GM21447 (cell line): Measurements from ENCODE around the gene TNFRSF4.
"Not testable (repeated sequence)": the region's sequence is repeated elsewhere in the genome, so short reads cannot be mapped to it uniquely, and the experiment has no call there.

Experiments
- ATAC-seq: cut with Tn5 transposase; IDR thresholded peaks from one replicate; pipeline ENCODE4 v1.9.1; 2021; ENCODE audit not compliant: unreplicated experiment

TNFRSF4 gene

DNA sequence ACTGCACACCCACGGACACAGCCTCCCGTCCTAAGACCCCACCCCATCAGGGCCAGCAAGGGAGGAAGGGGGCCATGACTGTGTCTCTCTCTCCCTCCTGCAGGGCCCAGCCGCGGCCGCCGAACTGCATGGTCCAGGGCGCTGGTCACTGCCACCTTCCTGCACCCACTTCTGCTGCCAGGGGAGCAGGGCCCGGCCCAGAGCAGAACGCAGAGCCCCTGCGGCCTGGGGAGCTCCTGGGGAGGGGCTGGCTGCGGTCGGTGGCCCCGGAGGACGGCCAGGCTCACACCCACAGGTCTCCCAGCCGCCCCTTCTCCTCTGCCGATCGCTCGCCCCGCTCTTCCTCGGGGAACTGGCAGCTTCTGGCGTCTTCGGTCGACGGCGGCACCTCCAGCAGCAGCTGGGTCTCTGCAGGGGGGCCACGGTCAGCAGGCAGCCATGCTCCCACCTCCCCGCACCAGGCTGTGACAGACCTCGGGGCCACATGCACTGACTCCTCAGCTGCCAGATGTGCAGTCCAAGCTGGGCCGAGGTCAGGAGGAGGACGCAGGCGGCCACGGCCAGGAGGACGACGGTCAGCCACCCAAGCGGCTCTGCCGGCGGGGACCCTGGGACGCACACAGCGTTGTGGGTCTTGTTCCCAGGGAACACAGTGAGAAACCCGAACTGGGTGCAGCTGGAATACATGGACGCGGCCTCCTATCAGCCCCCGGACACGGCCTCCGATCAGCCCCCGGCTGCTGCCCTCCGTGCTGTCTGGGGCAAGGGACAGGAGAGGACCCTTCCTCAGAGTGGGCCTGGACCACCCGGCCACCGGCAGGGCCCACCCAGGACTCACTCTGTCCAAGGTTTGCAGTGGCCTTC lies 10.2 kb downstream of the TNFRSF4 start:
- no peak for ATAC-seq

DNA sequence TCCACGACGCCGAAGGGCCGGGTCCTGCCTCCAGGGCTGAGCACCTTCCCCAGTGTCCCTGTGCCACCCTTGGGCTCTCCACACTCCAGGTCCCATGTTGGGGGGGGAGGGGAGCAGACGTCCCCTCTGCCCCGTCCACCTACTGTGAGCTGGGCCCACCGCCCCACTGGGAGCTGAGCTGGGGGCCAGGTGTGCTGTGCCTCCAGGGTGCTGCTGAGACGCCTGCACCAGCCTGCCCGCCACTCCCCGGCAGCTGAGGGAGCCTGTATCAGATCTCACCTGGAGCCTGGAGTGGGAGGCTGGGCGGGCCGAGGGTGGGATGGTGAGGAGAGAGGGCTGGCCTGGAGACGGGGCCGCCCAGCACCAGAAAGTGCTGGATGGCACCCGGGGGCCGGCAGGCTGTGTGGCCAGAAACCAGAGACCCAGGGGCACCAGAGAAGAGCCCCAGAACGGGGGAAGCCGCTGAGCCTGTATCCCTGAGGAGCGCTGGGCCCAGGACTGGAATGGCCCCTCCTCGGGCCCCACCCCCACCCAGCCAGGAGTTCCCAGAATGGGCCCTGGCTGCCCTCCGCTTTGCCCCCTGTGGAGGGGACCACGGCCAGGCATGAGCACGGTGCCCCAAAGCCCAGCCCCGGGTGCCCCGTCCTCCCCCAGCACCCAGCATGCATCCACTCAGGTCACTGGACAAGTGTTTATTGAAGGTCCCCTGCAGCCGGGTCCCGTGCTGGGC lies 11.0 kb downstream of the TNFRSF4 start:
- ATAC-seq = no peak

DNA sequence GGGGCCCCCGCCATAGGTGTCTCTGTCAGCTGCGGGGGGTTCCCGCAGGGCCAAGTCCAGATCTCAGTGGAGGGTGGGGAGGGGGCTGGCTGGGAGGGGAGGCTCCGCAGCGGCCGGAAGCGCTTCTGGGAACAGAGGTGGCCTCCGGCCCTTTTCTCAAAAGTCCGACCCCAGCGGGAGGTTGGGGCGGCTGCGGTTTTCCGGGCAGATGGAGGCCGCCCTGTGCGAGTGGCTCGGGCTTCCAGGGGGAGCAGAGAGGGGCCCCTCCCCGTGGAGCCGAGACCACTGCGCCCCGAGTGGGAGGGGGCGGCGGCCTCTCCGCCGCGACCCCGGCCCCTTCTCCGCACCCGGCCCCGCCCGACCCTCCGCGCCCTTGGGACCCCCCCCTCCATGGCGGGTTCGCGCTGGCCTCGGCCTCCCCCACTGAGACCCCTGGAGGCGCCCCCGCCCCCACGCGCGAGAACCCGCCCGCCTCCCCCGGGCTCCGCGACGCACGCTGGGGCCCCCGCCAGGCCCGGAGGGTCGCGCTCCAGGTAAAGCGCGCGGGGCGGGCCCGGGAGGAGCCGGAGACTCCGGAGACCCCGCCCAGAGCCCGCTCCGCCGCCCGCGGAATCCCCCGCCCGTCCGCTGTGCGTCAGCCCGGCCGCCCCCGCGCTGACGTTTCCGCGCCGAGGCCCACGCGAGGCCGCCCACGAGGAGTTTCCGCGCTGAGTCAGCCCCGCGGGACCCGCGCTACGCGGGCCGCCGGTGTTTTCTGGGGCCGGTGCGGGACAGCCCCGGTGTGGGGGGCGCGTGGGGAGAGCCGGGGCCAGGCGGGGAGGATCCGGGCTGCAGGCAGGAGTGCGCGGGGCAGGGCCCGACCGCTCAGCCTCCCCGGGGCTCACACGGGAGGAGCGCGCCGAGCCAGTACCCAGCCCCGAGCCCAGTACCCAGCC lies 12.8 kb downstream of the TNFRSF4 start:
- ATAC-seq = no peak

DNA sequence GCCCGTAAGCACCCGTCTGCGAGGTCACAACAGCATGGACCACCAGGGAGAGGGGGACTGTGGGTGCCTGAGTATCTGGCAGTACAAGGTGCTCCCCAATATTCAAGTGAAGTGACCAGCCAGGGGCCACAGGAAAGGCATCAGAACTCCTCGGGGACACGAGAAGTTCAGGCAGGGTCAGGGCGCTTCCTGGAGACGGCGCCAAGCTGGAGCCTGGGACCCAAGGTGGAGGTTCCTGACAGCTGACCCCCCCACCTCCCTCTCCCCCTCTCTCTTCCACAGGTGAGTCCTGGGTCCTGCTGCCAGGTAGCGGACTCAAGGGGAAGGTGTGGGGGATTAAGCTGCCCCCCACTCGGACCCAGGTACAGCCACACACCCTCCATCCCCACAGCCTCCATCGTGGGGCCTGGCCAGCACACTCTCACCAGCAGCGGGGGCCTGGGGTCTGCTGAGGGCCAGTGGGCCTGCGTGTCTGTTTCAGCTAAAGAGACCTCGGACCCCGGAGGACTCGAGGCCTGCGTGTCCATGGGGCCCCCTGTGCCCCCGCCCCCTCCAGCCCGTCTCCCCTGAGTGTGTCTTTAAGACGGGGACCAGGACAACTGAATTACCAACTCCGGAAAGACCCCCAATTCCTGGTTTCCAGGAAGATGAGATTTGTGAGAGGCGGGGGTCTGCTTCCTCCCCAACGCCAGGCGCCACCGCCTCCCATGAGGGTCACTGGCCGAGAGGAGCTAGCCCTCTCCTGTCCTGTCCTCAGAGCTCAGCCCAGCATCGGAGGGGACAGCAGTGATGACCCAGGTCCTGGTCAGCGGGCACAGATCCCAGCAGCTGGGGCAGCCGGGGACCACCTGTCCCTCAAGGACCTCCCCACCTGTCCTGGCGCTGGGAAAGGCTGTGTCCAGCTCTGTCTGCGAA lies 13.7 kb downstream of the TNFRSF4 start:
- no peak for ATAC-seq

DNA sequence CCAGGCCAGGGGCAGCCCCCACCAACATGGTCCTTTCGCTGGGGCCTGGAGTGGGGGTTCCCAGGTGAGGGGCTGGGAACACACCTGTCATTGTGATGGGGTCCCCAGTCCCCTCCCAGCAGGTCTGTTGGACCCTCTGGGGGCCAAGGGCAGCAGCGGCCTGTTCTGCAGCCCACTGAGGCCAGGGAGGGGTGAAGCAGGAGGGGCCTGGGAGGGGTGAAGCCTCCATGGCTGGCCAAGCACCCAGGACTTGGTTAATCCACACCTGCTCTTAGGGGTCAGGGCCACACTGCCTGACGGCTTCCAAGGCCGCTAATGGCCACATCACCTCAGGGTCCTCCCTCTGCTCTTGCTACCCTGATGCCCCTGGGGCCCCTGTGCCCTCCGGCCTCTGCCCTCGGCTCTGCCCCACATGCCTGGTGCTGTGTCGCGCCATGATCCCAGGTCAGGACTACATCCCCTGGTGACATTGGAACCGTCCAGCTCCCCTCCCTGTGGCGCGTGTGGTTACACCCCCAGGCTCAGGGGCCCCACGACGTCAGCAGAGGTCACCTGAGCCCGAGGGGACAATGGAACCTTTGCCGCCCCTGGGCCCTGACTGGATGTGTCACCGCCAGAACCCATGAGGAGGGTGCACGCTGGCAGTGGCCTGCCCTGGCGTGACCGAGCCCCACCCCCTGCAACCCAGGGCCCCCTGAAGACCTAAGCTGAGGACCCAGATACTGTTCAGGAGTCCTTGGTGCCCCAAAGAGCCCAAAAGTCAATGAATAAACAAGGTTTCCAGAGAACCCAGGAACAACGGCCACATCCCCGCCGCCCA lies 14.6 kb downstream of the TNFRSF4 start:
- ATAC-seq = no peak

DNA sequence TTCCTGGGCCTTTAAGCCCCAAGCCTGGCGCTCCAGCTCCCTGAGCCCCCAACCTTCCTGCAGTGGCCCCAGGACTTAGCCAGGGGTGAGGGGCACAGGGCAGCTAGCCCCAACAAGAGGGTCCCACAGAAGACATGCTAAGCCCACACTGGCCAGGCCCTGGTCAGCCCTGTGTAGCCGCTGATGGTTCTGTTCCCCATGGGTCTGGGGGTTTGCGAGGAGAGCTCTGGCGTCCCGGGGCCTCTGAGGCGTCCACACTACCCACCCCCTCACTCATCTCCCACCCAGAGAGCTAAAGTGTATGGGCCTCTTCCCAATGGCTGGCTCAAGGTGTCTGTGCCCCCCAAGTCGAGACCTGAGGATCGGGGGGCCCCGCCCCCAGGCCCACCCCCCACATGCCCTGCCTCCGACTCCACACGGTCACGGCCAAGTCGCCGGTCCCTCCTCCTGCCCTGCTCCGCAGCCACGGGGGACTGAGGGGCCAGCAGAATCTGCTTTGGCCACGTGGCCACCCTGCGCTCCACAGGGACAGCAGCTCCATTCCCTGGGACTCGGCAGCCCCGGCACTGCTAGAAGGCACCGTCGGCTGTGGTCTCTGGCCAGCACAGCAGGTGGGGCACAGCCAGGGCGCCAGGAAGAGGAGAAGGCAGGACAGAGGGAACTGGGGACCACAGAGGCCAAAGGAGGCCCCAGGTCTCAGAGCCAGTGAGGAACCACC lies 15.4 kb downstream of the TNFRSF4 start:
- ATAC-seq = no peak

DNA sequence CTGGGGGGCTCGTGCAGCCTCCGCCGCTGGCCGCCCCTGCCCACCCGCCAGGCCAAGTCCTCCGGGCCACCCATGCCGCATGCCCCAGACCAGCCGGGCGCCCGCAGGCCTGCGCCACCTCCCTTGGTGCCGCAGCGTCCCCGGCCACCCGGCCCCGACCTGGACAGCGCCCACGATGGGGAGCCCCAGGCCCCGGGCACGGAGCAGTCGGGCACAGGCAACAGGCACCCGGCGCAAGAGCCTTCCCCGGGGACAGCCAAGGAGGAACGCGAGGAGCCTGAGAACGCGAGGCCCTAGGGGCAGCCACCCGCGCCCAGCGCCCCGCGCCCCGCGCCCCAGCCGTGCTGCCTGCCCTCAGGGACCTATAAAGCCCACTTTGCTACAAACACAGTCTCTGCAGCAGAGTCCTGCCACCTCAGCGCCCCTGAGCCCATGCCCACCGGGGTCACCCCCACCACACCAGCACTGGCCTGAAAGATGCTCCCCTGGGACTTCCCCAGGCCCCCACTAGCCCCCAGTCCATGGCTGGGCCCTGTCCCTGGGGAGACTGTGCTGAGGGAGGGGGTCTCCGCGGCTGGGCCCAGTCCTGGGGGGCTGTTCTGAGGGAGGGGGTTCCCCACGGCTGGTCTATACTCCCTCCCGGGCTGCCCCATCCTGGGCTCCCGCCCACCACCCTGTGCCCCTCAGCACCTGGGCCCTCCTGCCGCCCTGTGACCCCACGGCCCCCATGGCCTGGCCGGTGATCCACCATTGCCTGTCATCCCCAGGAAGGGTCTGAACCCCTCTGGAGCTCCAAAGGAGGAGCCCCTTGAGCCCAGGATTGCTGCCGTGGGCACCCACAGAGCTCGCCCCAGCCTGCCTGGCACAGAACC lies 16.2 kb downstream of the TNFRSF4 start:
- no peak for ATAC-seq

DNA sequence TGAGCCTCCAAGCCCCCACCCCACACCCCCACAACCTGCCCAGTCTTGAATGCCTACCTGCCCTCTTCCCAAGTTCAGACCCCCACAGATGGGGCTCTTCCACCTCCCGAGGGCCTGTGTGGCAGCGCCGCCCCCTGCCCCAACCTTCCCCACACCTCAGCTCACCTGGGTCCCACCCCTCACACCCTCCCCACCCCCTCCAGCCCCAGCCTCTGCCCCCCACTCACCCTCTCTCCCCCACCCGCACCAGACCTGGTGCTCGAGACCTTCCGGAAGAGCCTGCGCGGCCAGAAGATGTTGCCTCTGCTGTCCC lies 16.8 kb downstream of the TNFRSF4 start:
- no peak for ATAC-seq

DNA sequence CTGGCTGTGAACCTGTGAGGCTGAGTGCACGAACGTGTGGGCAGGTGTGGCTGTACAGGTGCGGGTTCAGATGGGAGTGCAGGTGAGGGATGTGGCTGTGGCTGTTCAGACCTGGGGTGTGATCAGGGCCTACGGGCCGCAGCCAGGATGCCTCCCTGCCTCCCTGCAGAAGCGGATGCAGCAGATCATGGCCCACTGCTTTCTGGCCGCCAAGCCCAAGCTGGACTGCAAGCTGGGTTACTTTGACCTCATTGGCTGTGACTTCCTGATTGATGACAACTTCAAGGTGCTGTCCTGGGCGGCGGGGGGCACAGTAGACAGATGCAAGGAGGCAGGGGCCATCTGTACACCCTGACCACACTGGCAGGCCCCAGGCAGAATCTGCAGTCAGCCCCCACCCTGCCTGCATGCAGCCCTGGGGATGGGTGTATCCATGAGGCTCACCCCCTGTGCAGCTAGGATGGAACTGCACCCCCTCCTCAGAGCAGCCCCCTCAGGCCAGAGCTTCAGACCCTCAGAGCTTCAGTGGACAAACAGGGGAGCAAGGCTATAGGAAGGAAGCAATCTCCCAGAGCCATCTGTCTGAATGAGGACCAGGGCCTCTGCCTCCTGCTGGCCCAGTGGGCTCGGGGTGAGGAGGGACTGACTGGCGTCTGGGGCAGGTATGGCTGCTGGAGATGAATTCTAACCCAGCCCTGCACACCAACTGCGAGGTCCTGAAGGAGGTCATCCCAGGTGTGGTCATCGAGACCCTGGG lies 17.3 kb downstream of the TNFRSF4 start:
- ATAC-seq = no peak

DNA sequence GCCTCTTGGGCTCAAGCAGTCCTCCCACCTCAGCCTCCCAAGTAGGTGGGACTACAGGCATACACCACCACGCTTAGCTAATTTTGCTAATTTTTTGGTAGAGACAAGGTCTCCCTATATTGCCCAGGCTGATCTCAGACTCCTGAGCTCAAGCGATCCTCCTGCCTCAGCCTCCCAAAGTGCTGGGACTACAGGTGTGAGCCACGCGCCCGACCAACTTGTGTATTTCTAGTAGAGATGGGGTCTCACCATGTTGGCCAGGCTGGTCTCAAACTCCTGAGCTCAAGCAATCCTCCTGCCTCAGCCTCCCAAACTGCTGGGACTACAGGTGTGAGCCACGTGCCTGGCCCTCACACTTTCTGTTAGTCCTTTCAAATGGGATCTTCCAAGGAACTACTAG lies 18.2 kb downstream of the TNFRSF4 start:
- not testable (repeated sequence) for ATAC-seq

DNA sequence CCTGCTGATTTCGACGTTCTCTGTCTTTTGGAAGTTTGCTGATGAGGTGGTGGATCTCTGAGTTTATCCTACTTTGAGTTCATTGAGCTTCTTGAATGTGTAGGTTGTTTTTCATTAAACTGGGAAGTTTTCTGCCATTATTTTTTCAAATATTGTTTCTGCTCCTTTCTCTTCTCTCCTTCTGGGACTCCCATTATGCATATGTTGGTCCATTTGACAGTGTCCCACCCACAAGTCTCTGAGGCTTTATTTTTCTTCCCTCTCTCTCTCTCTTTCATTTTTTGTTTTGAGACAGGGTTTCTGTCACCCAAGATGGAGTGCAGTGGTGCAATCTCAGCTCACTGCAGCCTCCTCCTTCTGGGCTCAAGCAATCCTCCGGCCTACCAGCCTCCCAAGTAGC lies 19.2 kb downstream of the TNFRSF4 start:
- ATAC-seq = no peak

DNA sequence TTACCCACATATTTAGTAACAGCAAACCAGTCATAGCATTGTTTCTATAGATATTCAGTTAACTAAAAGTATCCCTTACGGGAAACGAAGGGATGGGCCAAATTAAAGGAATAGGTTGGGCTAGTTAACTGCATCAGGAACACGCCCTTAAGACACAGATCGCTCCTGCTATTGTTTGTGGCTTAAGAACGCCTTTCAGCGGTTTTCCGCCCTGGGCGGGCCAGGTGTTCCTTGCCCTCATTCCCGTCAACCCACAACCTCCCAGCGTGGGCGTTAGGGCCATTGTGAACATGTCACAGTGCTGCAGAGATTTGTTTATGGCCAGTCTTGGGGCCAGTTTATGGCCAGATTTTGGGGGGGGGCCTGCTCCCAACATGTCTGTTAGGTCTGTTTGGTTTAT lies 22.2 kb downstream of the TNFRSF4 start:
- ATAC-seq = no peak

DNA sequence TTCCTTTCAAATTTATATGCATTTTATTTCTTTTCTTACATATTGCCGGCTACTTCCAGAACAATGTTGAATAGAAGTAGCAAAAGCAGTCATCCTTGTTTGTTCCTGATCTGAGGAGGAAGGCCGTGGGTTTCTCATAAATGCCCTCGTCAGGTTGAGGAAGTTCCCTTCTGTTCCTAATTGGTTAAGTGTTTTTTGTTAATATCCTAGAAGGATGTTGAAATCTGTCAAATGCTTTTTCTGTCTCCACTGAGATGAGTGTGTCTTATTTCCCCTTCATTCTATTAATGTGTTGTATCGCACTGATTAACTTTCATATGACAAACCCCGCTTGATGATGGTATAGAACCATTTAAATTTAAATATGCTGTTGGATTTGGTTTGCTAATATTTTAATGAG lies 24.8 kb downstream of the TNFRSF4 start:
- no peak for ATAC-seq

DNA sequence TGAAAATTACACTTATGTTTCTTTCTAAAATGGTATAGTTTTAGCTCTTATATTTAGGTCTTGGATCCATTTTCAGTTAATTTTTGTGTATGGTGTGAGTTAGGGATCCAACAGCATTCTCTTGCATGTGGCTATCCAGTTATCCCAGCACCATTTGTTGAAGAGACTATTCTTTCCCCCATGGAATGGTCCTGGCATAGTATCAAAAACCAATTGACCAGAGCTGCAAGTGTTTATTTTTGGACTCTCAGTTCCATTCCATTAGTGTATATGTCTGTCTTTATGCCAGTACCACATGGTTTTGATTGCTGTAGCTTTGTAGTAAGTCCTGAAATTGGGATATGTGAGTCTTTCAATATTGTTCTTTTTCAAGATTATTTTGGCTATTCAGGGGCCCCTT lies 26.0 kb downstream of the TNFRSF4 start:
- no peak for ATAC-seq

DNA sequence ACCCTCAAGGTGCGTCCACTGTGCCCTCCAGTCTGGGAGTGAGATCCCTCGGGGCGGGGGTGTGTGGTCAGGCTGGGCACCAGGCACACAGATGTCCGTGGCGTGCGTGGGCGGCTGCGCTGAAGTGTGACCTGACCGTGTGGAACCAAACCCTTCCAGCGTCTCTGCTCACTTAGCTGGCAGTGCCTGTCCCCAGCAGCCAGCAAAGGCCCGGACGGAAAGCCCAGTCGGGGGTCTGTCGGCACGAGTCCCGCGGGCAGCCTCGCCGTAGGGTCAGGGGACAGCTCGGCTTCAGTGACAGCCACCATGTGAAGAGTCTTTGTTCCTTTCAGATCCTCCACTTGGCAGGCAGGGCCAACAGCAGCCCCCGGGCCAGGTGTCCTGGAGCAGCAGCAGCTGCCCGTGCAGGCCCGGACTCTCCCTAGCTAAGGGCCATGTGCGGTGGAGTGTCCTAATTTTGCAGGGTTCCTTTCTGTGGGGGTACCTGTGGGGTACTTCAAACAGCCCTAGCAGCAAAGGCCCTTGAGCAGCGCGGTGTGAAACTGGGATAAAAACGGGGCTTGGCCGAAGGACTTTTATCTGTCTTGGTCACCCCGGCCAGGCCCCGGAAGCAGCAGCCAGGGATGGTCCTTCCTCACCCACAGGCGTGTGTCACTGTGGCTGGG lies 28.7 kb downstream of the TNFRSF4 start:
- ATAC-seq = no peak

DNA sequence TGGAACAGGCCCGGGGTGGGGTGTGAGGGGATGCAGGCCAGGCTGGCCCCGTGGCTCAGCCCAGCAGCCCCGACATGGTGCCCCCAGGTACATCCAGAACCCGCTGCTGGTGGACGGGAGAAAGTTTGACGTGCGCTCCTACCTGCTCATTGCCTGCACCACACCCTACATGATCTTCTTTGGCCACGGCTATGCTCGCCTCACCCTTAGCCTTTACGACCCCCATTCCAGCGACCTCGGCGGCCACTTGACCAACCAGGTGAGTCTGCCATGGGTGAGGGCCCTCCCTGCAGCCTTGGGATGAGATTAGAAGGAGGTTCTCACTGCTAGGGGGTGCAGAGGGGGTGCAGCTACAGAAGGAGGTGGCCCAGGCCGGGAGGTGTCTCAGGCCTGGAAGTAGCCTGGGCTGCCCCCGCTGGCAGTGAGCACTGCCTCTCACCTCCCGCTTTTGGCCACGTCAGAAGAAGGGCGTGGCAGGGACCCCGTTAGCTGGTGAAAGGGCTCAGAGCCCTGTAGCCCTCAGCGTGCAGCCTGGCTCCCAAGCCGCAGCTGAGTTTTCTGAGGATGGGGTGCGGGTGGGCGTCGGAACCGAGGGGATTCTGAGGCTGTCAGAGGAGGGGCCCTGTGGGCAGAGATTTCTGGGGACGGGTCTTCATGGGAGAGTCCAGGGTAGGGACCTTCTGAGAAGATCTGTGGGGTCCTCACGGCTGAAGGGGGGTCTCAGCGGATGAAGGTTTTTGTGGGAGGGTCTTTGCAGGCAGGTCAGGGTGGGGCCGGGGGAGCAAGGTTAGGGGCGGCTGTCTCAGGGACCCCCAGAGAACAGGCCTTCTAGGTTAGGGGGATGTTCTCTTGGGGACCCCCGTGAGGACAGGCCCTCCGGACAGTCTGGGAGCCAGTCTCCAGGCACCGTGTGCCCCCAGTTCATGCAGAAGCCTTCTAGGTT lies 29.8 kb downstream of the TNFRSF4 start:
- no peak for ATAC-seq
